Glomerular endothelial cell (primary cell): ENCODE results near the gene FDX2. TPM values are rescaled to one million over a fixed set of nuclear protein-coding genes. Genes with fewer than 3 reads are reported as not detected.

ENCODE experiments used
- DNase-seq: peaks from one replicate; pipeline ENCODE4 v3.0.0-alpha.2; 2011; ENCODE audit warnings: low read depth, low spot score; ENCODE audit errors: extremely low read depth
- total RNA-seq: library from RNA; depleted of rRNA; stranded (reverse); fragments of >200 nt; gene quantifications from 2 replicates; pipeline ENCODE4 v1.2.3, GENCODE V29; 2015

Gene FDX2
- total RNA-seq, 1 donor from 2014 or later: 19.0 TPM

DNA sequence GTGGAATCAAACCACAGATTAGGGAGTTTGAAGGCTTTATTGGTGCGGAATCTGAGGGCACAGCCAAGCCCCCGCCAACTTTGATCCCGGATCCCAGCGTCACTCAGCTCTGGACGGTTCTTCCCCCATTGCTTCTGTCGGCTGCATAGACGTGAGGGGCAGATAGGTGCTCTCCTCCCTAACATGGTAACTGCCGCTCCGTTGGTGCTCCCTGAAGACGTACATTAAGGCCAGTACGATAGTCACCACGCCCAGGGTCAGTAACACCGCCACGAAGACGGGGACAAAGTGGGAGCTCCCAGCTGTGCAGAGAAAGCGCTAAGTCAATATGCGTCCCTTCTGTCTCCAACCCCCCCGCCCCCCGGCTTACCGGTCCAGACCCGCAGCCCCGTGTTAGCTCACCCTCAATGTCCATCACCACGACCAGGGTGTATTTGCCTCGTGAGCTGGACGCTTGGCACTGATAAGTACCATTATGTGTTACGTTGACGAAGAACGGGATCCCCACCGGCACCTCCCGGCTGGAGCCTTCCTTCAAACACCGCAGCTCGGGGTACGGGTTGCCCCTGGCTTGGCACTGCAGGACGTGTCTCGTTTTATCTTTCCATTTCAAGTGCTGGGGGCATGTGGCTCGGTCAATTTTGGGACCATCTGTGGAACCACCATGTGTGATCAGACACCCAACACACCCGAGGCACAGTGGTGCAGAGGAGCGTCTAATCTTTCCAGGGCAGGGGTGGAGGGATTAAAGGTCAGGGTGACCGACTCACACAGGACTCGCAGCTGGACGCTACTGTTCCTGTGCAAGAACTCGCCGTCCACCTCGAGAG, 18.2 kb upstream of the FDX2 start:
- no peak for DNase-seq

DNA sequence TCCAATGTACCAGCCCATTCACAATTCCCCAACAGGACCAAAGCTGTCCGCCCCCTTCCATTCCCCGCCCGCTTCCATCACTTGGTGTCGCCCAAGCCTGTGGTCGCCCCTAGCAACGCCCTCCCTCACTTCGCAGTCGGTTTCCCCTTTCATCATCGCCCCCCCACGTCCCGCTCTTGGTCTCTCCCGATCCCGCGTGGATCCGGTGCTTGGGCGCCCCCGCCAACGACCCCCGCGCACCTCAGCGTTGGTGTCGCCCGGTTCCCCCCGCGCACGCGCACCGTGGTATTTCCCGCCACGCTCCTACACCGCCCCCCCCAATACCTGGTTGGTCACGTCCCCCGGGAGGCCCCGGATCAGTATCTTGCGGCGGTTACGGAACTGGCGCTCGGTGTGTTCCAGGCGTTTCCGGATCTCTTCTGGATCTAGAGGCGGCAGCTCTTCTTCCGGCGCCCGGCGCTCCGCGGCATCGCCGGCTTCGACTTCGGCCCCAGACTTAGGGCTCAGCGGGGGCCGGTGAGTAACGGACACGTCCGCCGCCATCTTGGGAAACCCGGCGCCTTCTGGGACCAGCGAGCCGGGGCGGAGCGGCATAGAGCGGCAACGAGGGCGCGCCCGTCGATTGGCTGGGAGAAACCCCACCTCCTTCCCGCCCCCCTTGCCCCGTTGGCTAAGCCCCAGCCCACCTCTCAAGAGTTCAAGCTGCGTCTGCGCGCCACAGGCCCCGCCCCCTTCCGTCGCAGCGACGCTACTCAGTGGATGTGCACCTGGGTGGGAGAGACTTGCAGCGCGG, 17.3 kb upstream of the FDX2 start, which contains the start of gene RAVER1:
Gene RAVER1, minus strand, starts transcription at position 565 of the 793 bp plus-strand sequence. Its CDS starts 22 bp downstream, at position 543.
- peak; percentile 56 for DNase-seq

DNA sequence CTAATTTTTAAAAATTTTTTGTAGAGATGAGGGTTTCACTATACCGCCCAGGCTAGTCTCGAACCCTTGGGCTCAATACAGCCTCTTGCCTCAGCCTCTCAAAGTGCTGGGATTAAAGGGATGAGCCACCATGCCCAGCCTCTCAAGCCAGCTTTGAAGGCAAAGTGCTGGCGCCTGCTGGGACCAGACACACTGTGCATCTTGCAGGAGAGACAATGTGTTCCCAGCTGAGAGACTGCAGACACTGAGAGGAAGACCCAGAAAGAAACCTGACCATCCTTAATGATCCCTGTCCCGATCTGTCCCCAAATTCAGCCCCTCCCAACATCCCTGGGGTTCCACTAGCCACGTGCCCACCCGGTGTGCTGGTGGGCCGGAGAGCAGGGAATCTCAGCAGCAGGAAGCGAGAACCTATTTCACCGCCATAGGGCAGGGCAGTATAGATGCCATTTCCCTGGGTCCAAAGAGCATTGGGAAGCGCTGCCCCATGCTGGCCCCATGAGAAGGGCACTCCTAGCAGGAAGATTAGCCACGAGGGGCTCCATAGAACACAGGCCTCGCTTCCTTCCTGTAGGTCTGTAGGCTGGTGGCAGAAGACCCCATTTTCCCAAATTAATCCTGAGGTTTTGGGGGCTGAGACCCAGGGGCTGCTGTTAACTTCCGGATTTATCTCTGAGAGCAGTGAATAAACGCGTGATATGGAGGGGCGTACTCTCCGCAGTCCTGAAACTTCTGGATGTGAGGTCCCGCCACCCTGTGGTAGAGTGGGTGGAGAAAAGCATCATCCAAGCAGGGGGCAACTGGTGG, 16.5 kb upstream of the FDX2 start:
- DNase-seq: no peak

DNA sequence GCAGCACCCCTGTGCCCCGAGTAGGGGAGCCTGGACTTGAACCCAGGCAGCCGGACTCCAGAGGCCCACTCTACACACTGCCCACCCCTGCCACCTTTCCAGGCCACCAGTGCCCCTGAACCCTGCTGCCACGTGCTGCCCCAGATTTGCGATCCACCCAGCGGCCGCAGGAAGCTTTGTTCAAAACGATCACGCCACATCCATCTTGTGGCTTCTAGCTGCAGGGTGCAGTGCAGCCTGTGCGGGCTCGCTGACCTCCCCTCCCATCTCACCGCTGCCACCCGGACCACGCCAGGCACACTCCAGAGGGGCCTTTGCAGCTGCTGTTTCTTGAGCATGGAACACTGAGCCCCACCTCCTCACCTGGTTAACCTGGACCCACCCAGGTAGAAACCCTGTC, 13.7 kb upstream of the FDX2 start:
- DNase-seq: no peak

DNA sequence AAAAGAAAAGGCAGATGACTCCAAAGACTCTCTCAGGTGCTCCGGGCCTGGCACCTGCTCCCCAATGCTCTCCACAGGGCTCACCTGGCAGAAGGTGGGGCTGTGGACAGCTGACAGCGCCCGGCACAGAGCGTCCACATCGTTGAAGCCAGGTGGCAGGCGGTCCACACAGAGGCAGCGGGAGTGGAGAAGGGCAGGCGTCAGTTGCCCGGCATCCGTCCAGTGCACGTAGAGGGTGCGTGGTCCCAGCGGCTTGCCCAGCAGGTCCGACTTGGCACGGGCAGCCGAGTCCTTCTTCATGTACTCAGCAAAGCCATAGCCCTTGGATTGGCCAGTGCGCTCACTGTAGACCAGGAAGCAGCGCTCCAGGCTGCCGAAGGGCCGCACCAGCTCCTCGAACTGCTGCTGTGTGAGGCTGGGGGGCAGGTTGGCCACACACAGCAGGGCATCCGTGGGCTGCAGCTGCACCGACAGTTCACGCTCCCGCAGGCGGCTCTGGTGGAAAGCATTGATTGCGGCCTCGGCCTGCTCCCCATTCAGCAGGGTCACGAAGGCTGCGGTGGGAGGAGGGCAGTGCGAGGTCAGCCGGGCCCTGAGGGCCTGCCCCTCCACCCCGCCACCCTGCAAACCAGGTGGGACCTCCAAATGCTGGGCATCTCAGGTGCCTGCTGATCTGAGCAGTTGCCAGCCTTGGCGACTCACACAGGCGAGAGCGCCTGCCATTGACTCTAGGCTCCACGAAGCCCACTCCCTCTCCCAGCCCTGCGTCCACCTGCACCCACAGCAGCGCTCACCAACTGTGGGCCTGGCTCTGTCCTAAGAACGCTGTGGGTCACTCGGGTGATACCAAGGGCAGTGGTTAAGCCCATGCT, 13.0 kb upstream of the FDX2 start:
- DNase-seq: no peak

DNA sequence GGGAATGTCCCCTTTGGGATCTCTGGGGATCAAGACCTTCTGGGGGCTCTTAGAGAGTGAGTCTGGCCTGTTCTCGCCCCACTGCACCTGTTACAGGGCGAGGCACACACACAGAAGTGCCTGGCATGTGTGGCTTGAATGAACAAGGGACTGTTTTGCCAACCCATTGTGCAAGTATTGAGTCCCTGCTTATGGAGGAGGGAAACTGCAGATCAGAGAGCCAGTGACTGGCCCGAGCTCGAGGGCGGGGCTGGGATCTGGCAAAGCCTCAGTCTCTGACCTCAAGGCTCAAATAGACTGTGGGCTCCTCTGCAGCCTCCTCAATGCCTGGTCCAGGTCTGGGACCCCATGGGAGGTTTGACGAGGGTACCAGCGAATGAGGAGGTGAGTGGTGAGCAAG, 12.0 kb upstream of the FDX2 start:
- DNase-seq: no peak

DNA sequence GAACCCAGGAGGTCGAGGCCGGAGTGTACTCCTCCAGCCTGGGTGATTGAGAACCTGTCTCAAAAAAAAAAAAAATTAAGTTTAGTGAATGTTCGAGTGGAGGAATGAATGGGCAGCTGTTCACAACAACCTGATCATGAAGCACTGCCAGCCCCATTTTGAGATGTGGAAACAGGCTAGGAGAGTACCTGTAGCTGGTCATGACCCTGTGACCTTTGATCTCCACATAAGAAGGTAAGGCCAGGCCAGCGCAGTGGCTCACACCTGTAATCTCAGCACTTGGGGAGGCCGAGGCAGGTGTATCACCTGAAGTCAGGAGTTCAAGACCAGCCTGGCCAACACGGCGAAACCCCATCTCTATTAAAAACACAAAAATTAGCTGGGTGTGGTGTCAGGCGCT, 9.9 kb upstream of the FDX2 start:
- DNase-seq: no peak

DNA sequence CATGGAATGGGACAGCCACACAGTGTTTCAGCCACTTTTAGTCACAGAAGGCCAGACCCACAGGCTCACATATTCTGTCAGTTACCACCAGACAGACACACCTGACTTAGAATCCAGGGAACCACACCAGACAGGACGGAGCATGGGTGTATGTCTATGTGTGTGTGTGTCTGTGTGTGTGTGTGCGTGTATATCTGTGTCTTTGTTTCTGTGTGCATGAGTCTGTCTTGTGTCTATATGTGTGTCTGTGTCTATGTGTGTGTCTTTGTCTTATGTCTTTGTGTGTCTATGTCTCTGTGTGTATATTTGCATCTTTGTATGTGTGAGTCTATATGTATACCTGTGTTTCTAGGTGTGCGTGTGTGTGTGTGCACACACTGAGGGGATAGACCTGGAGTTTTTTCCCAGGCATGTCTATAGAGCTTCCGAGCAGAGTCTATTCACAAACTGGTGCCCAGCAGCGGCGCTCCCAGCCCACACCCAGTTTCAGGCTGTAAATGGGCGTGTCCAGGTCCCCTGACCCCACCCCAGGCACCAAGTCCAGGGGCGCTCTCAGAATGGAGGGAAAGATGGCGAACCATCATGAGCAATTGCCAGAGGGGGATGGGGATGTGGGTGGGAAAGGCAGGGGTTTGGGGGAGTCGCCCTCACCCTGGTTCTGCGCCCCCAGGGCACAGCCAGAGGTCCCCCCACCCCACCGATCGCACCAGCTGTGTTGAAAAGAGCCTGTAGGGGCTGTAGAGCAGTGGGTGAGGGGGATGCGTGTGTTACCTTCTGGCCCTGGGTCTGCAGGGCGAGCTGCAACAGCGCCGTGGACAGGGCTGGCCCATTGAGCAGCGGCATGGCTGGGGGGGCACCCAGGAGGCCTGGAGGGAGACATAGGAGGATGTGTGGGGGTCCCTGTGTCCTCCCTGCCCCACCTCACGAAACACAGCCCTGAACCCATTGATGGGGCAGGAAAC, 6.3 kb upstream of the FDX2 start:
- no peak for DNase-seq

DNA sequence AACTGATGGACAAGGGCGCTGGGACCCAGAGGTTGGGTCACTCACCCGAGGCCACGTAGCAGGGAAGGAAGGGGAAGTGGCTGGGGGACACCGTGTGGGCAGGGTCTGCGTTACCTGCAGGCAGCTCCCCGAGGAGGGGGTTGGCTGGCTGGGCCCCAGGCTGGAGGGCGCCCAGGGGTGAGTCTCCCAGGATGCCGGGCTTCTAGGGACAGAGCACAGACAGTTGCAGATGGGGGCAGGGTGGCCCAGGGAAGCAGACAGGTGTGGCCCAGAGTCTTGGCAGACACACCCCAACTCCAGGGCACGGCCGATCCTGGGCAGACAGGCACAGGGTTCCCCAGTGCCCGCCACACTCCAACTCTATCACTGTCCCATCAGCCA, 5.6 kb upstream of the FDX2 start:
- DNase-seq: no peak

DNA sequence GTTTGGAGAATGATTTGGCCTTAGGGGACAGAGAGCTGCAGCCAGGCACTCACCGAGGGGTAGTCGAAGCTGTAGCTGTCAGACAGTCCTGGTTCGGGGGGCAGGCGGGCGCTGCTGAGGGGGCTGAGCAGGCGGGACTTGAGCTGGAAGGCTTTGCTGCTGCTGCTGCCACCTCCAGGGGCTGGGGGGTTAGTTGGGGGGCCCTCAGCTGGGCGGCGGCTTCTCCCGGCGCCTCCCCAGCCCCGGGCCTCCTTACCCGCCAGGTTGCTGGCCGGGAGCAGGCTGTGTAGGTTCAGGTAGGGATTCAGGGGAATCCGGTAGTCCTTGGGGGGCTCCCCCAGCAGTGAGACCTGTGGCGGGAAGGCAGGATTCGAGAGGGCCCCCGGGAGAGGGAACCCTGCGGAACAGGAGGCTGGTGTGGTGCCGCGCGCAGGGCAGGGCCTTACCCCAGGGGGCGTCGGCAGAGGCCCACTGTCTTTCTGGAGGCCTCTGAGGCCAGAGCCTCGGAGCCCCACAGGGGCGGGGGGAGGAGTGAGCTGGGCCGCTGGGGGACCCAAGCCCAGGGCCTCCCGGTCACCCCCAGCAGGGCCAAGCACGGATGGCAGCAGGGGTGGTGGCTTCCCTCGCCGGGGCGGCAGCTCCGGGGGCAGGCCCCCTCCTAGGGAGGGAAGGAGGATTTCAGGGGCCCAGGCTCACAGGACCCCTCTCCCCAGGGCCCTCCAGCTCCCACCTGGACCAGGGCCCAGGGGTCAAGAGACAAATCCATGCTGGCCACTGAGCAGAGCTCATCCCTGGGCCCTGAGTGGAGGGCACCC, 5.0 kb upstream of the FDX2 start:
- DNase-seq: no peak

DNA sequence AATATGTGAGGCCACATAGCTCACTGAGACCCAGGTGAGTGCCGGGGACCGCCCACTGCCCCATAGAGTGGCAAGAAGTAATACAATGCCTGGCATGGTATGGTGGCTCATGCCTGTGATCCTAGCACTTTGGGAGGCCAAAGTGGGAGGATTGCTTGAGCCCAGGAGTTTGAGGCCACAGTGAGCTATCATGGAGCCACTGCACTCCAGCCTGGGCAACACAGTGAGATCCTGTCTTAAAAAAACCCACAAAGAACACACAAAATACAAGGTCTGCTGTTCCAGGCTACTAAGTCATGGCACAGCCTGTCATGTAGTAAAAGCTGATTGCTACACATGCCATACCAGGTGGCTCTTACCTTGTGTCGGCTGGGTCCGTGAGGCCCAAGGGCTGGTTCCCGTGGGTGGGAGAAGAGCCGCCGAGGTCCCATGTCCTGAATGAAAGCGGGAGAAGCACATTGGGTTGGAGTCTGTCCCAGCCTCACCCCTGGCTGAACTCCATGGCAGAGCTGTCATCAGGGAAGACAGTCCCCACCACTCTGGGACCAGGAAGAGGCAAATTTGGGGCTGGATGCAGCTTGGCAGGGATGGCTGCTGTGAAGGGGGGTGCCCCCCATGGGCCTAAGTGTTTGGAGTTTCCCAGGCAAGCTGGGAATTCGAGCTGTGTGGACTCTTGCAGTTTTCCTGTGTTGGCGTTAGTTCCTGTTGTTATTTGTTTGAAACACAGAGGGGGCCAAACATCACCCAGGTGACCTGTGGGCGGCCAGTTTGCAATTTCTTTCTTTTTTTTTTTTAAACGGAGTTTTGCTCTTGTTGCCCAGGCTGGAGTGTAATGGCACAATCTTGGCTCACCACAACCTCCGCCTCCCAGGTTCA, 3.2 kb upstream of the FDX2 start:
- no peak for DNase-seq

DNA sequence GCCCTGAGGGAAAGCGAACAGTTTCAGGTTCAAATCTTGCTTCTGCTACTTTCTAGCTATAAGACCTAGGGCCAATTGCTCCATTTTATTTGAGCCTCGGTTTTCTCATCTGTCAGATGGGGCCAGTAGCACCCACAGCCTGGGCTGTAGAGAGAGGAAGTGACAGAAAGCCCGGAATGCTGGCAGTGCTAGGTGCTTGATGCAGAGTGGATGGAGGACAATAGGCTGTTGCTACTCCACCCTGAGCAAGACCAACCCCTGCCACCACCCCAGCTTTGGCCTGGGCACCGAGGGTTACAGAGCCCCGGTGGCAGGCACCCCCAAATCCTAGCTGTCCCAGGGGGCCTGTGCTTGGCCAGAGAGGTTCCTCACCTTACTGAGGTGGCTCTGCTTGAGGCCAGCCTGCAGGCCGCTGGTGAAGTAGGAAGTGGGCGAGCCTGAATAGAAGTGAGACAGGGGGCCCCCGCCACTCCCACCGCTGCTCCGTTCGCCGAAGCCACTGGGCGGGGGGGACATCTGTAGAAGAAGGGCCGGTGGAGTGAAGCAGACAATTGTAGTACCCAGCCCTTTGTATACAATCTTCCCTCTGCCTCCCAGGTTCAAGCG, 2.1 kb upstream of the FDX2 start:
- no peak for DNase-seq

DNA sequence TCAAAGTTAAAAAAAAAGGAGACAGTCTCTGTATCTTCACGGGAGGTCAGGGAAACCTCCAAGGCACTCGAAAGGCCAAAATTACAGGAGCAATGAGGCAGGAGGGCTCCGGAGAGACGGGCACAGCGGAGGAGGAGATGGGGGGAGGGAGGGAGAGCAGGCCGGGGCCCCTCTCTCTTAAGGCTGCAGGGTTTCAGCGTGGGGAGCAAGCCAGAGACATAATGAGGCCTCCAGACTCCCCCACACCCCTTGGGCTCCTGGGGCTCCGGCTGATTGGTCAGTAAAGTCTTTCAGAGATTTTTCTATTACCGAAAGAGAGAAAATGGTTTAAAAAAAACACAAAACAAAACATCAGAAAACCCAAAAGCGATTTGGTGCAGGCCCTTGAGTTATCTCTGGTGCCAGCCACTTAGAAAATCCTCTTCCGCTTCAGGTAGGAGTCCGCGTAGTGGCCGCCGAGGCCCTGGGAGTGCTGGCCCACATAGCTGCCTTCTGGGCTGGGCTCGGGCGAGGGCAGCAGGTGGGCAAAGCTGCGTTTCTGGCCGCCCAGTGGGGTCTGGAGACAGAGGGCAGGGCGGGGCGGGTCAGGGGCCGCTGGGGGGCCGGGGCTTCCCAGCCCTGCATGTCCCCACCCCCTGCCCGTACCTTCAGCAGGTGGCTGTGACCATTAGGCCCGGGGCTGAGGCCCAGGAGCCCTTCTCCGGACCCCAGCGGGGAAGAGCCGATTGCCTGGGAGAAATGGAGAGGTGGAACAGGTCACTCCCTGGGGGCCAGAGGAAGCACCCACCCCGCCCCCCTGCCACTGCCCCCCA, 1.4 kb upstream of the FDX2 start:
- no peak for DNase-seq

DNA sequence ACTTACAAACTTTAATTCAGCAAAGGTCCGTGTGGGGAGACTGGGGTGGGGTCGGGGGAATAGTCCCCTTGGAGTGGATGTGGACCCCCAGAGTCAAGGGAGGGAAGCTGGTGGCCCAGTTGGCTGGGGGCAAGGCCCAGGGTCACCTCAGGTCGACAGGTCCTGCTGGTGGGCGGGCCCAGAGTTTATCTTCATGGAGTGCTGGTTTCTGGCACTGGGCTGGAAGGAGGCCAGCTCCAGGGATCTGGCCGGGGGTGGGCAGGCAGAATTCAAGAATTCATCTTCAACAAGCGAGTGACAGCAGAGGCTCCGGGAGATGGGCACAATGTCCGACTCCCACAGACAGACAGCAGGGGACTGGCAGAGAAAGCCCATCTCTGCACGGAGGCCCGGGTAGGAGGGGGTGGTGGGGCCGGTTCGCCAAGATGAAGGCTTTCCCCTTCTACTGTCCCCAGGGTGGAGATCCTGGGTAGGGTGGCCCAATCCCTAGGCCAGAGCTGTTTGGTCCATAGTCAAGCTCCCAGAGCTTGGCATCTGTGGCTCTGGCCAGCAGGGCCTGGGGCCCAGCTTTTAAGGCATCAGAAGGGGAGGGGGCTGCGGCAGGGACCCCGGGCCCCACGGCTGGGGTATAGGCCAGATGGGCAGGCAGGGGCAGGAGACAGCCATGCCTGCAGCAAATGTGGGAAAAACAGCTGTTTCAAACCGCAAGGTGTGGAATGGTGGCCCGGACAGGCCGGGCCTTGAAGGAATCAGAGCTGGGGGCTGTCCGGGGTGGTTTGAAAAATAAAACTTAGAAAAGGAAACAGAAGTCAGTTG, 622 bp upstream of the FDX2 start:
- DNase-seq: no peak

DNA sequence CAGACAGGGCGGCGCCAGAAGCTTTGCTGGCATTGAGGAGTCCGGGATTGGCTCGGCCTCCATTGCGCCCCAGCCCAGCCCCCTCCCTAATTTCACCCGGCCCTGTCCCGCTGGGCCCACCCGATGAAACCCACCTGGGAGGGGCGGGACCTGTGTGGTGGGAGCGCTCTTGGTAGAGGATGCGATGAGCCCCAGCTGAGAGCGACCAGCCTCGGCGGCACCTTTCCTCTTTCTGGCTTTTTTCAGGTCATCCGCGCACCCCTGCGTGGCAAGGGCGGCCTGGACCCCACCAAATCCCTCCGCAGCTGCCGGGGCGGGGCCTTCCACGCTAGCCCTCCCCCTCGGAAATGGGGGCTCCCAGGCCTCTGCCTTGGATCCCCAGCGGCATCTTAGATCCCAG, 6.4 kb downstream of the FDX2 start, which contains the start of gene ZGLP1:
Gene ZGLP1, minus strand, starts transcription at position 393 of the 400 bp plus-strand sequence.
- DNase-seq: no peak
